Measurements from ENCODE around the gene TMEM59L.

TMEM59L gene

GRCh38 chr19:18635831-18636182, 23.1 kb downstream of the TMEM59L start:
- TF ChIP-seq, protein P1, sequence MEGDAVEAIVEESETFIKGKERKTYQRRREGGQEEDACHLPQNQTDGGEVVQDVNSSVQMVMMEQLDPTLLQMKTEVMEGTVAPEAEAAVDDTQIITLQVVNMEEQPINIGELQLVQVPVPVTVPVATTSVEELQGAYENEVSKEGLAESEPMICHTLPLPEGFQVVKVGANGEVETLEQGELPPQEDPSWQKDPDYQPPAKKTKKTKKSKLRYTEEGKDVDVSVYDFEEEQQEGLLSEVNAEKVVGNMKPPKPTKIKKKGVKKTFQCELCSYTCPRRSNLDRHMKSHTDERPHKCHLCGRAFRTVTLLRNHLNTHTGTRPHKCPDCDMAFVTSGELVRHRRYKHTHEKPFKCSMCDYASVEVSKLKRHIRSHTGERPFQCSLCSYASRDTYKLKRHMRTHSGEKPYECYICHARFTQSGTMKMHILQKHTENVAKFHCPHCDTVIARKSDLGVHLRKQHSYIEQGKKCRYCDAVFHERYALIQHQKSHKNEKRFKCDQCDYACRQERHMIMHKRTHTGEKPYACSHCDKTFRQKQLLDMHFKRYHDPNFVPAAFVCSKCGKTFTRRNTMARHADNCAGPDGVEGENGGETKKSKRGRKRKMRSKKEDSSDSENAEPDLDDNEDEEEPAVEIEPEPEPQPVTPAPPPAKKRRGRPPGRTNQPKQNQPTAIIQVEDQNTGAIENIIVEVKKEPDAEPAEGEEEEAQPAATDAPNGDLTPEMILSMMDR (IDR thresholded peaks at IDR 0.05; ENCODE audit: low read depth, low read length, missing control alignments), result no peak
- no peak for DNase-seq (ENCODE audit: extremely low read depth, low read depth)
- no peak overlapping the region for H3K4me3 ChIP-seq (replicated peaks; ENCODE audit: low read depth, low read length)

GRCh38 chr19:18636183-18636968, 23.7 kb downstream of the TMEM59L start:
- TF ChIP-seq, protein P1 (IDR thresholded peaks at IDR 0.05; ENCODE audit: low read depth, low read length, missing control alignments), result no peak
- no peak for DNase-seq (ENCODE audit: extremely low read depth, low read depth)
- H3K4me3 ChIP-seq (replicated peaks; ENCODE audit: low read depth, low read length), result peak overlapping the region; percentile 51

GRCh38 chr19:18636969-18637629, 24.4 kb downstream of the TMEM59L start, which contains the start of gene KLHL26:
Gene KLHL26 (plus strand): TSS chr19:18637028. CDS start chr19:18637055, 27 bp downstream.
- no peak for DNase-seq (ENCODE audit: extremely low read depth, low read depth)
- TF ChIP-seq, protein P1 (IDR thresholded peaks at IDR 0.05; ENCODE audit: low read depth, low read length, missing control alignments), result no peak
- peak within 1 kb of the TSS; percentile 51 for H3K4me3 ChIP-seq (replicated peaks; ENCODE audit: low read depth, low read length)

GRCh38 chr19:18637673-18638630, 25.3 kb downstream of the TMEM59L start:
- TF ChIP-seq, protein P1 (IDR thresholded peaks at IDR 0.05; ENCODE audit: low read depth, low read length, missing control alignments), result no peak
- peak overlapping the region; percentile 51 for H3K4me3 ChIP-seq (replicated peaks; ENCODE audit: low read depth, low read length)
- no peak for DNase-seq (ENCODE audit: extremely low read depth, low read depth)

DNA sequence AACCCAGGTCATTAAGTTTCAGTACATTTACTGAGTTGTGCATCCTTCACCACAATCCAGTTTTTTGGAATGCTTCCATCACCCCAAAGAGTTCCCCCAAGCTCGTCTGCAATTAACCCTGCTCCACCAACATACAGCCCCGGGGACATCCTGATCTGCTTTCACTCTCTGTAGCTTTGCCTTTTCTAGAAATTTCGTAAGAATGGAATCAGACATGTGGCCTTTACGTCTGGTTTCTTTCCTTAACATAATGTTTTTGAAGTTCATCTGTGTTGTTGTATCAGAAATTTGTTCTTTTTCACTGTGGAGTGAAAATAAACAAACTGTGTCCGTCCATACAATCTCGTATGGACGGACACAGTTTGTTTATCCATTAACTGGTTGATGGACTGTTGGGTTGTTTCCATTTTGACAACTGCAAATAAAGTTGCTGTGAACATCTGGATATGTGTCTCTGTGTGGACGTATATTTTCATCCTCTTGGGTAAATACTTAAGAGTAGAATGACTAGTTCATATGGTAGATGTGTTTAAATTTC, 27.1 kb downstream of the TMEM59L start:
- no peak overlapping the region for H3K4me3 ChIP-seq (replicated peaks; ENCODE audit: low read depth, low read length)
- no peak for DNase-seq (ENCODE audit: extremely low read depth, low read depth)
- TF ChIP-seq, protein P1 (IDR thresholded peaks at IDR 0.05; ENCODE audit: low read depth, low read length, missing control alignments), result no peak
